HG02571 (cell line): ENCODE results near the gene KRTAP10-7.
"Not testable (repeated sequence)": the region's sequence is repeated elsewhere in the genome, so short reads cannot be mapped to it uniquely, and the experiment has no call there.

Experiments used
- ATAC-seq: cut with Tn5 transposase; IDR thresholded peaks from one replicate; pipeline ENCODE4 v1.9.1; 2021; ENCODE audit warnings: mild to moderate bottlenecking, moderate library complexity; ENCODE audit not compliant: unreplicated experiment

The KRTAP10-7 gene

DNA sequence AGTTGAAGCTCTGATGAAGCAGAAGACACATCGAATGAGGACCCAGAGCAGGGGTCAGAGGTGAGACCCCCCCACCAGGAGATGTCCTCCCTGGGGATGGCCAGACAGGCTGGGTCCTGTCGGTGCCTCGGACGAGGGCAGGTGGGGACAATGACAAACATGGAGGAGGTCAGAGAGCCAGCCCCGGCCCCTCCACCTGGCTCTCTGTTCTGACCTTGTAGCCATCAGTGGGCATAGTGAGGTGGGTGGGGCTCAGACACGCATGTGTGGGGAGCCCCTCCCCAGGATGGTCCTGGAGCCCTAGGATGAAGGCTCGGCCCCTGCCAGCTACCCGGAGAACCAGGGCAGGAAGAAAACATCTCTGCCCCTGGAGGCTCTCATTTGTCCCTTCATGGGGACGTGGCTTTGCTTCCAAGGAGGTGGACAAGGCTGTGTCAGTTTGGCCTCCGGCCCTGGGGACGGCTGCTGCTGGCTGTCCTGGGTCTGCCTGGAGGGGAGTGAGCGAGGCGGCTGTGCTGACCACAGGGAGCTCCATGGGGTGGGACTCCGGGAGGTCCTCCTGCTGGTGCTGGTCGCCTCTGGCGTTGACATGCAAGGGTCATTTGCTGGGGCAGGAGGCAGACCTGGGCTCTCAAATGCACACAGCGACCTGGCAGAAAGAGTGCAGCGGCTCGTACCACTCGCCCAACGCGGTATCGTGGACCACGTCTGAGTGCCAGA, 10.7 kb upstream of the KRTAP10-7 start:
- no peak for ATAC-seq

DNA sequence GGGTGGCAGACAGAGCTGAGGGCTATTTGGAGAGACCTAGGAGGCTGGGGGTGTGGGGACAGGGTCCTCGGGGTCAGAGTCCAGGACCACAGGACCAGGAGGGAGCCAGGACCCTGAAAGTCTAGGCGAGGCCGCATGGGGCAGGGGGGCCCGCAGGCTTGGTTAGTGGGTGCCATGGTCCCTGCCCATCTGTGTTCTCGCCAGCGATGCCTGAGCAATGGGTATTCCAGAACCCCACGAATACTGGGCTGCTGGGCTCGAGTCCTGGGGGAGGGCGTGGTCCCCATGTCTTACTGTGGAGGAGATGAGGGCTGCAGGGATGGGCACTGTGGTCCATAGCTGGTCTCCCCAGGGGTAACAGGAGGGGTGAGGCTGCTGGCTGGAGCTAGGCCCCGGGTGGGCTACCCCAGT, 10.1 kb upstream of the KRTAP10-7 start:
- ATAC-seq: no peak

DNA sequence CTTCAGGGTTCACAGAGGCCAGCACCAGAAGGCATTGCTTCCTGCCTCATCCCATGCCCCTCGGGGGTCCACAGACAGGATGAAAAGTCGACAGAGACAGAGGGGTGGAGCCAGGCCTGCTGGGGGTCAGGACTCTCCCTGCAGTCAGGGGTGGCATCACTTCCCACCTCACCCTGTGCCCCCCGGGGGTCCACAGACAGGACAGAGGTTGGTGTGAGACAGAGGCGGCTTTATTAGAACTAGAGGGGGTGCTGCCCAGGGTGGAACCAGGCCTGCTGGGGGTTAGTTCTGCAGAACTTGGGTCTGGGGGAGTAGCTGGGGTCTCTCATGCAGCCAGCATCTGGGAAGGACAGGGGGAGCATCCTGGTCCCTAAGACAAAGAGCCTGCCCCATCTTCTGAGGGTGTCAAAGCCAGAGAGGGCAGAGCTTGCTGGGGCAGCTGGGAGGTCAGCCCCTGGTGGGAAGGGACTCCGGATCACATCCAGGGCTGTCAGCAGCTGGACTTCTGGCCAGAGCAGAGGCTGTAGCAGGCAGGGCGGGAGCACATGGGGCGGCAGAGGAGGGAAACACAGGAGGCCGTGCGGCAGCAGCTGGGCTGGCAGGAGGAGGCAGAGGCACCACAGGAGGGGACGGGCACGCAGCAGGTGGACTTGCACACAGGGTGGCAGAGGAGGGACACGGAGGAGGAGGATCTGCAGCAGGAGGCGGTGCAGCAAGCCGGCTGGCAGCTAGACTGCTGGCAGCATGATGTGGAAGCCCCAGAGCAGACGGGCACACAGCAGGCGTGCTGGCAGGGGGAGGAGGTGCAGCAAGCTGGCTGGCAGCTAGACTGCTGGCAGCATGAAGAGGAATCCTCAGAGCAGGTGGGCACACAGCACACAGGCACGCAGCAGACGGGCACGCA, 9.2 kb upstream of the KRTAP10-7 start:
- ATAC-seq: not testable (repeated sequence)

DNA sequence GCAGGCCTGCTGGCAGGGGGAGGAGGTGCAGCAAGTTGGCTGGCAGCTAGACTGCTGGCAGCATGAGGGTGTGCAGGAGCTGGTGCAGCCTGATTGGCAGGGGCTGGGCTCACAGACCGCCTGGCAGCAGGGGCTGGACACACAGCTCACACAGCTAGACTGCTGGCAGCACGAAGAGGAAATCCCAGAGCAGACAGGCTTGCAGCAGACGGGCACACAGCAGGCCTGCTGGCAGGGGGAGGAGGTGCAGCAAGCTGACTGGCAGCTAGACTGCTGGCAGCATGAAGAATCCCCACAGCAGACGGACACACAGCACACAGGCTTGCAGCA, 8.6 kb upstream of the KRTAP10-7 start:
- ATAC-seq: not testable (repeated sequence)

DNA sequence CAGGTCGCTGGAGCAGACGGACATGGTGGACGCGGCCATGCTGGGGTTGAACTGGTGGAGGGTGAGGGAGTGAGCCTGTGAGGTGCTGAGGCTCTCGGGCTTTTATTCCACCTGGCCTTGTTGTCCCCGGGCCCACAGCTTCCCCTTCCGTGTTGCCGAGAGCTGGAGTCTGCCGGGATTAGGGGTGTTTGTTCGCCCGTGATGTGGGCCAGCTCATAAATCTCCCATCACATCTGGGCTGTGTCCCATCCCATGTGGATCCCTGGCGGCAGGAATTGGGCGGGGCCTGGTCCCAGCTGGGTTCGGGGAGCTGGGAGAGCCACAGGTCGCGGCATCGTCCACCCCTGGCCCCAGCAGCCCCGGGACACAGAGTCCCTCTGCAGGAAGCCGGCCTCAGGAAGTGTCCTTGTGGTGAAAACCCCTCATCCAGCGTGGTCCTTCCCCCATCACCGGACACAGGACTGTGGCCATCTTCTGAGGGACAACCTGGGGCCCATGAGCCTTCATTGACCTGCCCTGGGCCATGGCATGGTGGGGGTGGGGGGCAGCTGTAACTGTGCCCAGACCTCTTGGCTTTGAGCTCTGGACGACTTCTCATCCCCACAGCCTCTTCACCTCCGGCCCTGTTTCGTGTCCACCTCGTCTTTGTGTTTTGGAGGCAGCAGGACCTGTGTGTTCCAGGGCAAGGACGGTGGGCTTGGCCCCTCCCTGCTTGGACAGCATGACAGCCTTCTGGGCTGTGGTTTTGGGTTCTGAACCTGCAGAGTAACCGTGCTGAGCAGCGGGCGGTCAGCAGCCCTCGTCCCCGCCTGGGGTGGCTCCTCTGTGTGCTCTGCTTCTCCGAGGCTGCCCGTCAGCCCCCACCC, 7.7 kb upstream of the KRTAP10-7 start, which contains the start of gene KRTAP10-6:
TSS of gene KRTAP10-6 (minus strand) at position 60 of the 866 bp plus-strand sequence. CDS start at position 39, 21 bp downstream.
- no peak for ATAC-seq

DNA sequence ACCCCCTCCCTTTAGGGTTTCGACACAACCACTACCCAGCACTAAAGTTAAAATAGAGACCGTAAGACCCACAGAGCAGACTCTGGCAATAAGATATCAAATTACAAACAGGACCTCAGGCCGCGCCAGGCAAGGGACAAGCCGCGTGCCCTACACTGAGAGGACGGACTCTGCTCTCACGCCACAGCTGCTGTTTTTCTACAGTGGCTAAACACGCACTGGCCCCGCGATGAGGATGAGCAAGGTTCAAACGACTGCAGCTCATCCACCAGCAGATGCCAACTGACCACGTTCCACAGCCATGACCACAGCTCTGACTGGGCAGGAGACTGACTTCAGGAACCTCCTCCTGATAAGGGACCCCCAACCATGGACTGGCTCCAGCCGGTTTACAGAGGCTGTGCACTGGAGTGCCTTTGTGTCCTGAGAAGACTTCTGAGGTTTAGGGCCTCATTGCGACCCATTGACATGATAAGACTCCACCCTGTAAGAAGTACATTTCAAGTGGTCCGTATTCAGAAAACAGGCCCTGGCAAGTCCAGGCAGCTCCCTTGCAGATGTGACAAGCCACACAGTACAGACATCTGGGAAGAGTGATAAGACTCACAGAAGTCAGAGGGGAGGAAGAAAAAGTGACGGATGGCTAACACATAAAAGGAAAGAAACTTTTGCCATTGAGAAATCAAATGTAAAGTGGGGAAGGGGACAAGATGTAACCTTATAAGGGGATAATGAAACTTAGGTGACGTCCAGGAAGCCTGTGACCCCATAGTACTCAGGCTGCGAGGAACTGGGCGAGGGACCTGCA, 6.6 kb upstream of the KRTAP10-7 start:
- ATAC-seq: no peak

DNA sequence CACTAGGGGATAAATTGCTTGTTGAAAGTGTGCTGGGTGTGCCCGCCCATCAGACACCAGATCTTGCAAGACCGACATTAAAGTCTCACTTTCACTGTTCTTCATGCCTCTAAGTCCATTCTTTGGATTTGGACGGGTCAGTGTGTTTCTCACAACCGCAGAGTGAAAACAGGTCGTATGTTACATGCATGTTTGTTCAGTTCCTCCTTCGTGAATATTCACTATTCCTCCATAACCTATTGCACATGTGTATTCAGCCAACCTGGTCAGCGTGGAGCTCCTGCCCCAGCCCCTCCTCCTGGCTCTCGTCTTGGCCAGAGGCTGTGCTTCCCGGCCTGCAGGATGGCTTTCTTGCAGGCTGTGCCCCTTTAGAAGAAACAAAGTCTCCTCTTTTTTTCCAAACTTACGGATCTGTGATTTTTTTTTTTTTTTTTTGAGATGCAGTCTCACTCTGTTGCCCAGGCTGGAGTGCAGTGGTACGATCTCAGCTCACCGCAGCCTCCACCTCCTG, 5.9 kb upstream of the KRTAP10-7 start:
- ATAC-seq: no peak

DNA sequence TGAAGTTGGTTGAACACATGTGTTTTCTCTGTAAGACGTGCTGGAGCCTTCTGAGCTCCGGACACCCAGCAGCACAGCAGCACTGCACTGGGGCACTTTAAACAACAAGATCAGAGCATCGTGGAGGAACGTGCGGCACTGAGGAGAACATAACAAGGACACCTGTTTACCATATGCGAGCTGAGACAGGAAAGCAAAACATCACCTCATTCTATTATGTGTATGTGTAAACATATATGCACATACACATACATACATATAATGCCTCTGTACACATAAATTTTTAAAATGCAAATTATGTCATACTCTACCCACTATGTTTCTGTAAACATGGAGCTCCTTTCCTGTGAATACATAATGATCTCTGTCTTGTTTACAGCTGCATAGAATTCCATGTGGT, 4.9 kb upstream of the KRTAP10-7 start:
- ATAC-seq: no peak

DNA sequence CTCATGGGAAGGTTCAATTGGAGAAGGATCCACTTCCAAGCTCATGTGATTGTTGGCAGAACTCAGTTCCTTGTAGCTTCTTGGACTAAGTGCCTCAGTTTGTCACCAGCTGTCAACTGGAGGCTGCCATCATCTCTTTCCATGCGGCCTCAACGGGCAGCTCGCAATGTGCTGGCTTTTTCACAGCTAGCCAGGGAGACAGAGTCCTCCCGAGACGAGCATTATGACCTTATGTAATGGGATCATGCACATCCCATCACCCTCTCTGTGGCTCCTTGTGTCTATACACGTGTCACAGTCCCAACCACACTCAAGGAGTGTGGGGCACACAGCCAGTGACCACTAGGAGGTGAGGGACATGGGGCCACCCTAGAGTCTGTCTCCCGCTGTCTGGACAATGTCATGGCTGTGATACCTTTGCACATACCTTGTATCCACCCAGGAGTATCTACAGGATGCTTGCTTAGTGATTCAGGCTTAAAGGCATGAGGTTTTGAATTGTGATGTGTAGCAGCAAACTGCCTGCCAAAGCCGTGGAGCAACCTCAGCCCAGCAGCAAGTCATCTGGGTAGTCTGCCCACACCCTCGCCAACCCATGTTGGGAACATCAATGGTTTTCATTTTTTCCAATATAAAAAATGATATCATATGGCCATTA, 4.2 kb upstream of the KRTAP10-7 start:
- ATAC-seq: no peak

DNA sequence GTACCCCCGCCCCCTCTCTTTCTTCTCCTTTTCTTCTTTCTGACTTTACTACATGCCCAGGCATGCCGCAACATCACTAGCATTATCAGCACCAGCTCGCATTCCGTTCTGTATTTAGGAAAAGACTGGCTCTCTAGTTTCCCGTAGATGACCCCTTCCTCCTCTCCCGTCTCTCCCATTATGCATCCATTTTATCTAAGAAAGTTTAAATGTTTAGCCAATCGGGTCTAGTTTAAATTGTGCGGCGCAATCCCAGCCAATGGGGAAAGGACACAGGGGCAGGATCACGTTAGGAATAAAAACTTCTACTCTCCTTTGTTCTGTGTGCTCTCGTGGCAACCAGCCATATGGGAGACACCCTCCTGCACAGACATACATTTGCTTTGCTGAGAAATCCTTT, 2.3 kb upstream of the KRTAP10-7 start:
- ATAC-seq: no peak

DNA sequence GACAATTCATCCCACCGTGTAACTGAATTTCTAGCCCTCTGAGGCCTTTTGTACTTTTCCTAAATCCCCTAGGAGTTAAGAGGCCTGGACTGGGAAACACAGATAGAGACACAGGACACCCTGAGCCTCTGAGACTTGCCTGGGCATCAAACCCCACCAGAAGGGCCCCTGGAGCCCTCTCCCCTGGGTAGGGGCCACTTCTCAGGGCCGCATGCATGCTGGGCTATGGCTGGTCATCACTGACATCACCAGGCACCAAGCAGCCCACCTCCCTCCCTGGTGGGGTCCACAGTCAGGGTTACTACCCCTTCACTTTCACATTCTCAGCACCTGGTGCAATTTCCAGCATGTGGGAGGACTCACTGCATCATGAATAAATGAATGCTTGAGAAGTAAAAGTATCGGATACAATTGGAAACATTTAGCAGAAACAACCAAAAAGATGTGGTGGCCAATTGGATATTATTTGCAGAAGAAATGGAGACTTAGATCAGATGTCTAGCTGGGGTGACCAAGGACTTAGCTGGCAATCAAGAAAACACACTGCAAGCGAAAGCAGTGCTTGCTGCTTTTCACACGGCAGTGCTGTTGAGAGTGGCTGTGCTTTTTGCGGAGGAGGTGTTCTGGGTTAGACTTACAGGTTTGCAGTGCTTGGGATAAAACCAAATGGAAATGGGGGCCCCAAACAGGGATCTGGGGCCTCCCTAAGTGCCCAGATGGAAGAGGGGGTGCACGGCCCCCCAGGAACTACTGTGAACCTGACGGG, 950 bp upstream of the KRTAP10-7 start:
- no peak for ATAC-seq

DNA sequence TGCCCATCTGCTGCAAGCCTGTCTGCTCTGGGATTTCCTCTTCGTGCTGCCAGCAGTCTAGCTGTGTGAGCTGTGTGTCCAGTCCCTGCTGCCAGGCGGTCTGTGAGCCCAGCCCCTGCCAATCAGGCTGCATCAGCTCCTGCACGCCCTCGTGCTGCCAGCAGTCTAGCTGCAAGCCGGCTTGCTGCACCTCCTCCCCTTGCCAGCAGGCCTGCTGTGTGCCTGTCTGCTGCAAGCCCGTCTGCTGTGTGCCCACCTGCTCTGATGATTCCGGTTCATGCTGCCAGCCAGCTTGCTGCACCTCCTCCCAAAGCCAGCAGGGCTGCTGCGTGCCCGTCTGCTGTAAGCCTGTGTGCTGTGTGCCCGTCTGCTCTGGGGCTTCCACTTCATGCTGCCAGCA, 694 bp downstream of the KRTAP10-7 start:
- not testable (repeated sequence) for ATAC-seq

DNA sequence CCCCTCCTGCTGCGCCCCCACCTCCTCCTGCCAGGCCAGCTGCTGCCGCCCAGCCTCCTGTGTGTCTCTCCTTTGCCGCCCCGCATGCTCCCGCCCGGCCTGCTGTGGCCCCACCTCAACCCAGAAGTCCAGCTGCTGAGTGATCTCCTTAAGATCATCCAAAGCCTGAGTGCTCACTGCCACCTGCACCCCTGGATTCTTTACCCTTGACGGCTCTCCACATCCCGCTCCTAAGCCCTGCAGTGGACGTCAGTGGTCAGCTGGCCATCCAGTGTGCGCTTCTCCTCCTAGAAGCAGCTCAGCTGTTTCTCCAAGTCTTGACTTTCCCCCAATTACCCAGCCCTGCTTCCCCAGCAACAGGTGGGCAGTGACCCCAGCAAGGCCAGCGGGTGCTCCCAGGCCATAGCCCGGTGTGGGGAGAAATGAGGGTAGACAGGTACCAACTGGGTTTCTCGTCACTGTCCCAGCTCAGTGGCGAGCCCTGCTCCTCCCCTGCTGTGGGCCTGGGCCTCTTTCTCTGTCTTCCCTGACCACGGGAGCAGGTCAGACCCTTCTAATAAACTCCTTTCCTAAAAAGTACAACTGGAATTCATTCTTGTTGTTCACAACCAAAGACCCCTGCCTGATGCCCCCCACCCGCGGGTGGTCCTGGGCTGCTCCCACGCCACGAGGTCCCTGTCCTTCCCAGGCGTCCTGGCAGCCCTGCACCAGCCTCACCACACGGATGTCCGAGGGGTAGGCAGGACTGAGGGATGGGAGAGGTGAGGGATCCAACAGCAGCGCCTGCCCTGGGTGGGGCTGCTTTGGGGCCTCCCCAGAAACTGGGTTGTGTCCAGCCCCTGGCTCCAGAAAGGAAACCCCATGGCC, 1.4 kb downstream of the KRTAP10-7 start:
- no peak for ATAC-seq

DNA sequence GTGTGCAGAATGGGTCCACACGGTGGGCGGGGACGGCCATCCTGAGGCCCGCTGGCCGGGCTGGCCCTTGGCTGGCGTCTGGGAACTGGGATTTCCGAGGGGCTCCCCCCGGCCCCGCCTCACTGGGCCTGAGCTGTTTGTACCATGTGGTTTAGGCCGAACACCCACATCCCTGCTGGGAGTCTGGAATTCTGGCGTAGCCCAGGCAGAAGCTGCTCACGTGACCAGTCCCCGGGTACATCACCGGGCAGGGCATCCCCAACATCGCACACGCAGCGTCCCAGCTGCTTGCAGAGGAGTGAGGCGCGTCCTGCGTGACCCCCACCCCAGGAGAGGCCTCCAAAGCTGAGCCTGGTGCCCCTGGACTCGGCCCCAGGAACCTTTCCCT, 2.1 kb downstream of the KRTAP10-7 start:
- no peak for ATAC-seq

DNA sequence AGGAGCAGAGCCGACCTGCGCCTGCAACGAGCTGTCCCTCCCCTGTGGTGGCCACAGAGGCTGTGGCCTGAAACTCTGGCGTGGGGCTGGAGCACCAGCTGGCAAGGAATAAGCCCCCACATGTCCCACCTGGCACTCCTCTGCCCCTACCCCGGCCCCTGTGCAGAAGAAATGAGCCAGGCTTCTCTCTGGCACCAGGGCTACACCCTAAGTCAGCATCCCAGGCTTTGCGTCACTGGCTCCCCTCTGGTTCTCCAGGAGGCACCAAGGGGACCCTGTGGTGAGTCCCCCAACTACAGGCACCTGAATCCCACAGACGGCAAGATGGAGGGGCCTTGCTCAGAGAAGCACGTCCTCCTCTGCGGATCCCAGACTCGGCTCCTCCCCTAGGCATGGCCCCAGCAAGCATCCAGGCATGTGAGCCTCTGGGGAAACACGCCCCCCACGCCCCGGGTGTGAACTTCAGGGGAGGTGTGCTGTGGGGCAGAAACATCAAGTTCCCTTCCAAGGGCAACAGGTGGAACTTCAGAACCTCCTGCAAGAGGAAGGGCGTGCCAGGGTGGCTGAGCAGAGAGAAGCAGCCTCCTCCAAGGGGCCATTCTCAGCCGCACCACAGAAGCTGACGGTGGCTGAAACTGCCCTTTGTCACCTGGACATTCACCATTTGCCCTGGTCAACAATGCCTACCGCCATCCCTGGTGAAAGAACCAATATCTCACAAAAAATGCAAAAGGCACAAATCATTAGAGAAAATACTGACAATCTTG, 2.9 kb downstream of the KRTAP10-7 start:
- no peak for ATAC-seq

DNA sequence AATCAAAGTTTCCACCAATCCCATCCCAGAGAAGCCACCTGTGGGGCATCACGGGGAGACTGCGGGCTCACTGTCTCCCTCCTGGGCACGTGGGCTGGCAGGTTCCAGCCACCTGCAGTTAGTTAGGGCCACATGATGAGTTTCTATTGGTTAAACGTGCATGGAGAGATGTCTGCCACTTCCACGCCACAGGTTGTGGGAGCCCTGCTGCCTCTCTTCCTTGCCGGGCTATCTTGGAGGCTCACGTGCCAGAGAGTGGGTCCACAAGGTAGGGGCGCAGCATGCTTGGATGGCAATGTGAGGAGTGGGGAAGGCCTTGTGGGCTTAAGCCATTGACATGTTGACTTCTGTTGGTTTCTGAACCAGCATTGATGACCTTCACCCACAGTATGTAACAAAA, 3.5 kb downstream of the KRTAP10-7 start:
- ATAC-seq: no peak

DNA sequence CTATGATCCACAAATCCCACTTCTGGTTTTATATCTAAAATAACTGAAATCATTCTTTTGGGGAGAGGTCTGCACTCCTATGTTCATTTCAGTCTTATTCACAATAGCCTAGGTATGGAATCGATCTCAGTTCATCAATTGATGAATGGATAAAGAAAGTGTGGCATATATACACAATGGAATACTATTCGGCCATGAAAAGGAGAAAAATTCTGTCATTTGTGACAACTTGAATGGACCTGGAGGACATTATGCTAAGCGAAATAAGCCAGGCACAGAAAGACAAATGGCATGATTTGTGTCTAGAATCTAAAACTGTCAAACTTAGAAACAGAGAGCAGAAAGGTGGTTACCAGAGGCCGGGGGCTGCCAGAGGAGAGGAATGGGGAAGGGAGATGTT, 6.1 kb downstream of the KRTAP10-7 start:
- ATAC-seq: no peak
